Esophagus muscularis mucosa (tissue), 4 donors: Measurements from ENCODE around the gene TAS2R40. TPM values are rescaled to one million over a fixed set of nuclear protein-coding genes. Genes with fewer than 3 reads are reported as not detected.
"Not testable (repeated sequence)": the region's sequence is repeated elsewhere in the genome, so short reads cannot be mapped to it uniquely, and the experiment has no call there.

Experiments used
- DNase-seq: peaks from one replicate; pipeline ENCODE4 v3.0.0-alpha.2; 2017; ENCODE audit errors: extremely low spot score
- H3K27ac ChIP-seq, 4 donors: fragments of 200-600 bp; sonication (generic); replicated peaks in 1 of 4; 1 replicate in 3 of 4; 2 replicates in 1 of 4; pipeline ENCODE4 v1.5.1; 2016 to 2019; ENCODE audit warnings: mild to moderate bottlenecking in 1 of 4
- H3K27me3 ChIP-seq, 4 donors: fragments of 200-600 bp; sonication (generic); one replicate each; pipeline versions ENCODE4 v1.5.1 to v1.6.0; 2016 to 2019
- H3K36me3 ChIP-seq, 4 donors: fragments of 200-600 bp; sonication (generic); one replicate each; pipeline ENCODE4 v1.5.1; 2016 to 2019
- H3K4me1 ChIP-seq, 4 donors: fragments of 200-600 bp; sonication (generic); one replicate each; pipeline ENCODE4 v1.5.1; 2016 to 2019
- H3K4me3 ChIP-seq, 4 donors: fragments of 200-600 bp; sonication (generic); 1 replicate in 2 of 4; 2 replicates in 2 of 4; pipeline ENCODE4 v1.5.1; 2016 to 2019; ENCODE audit warnings: mild to moderate bottlenecking in 4 of 4, moderate library complexity in 1 of 4
- H3K9me3 ChIP-seq, 4 donors: fragments of 200-600 bp; sonication (generic); 1 replicate in 3 of 4; 2 replicates in 1 of 4; pipeline ENCODE4 v1.5.1; 2016 to 2019
- CTCF ChIP-seq, 3 experiments: fragments of 200-600 bp in 2 of 3; fragments of 450-650 bp in 1 of 3; sonication (generic) in 2 of 3; IDR thresholded peaks; one replicate each; pipeline ENCODE4 v1.5.1; 2017 to 2019; ENCODE audit warnings: antibody characterized with exemption in 3 of 3, mild to moderate bottlenecking in 2 of 3, moderate library complexity in 1 of 3
- EP300 ChIP-seq: sonication (generic); formaldehyde crosslinking; IDR thresholded peaks from one replicate; pipeline ENCODE4 v1.6.1; 2017; ENCODE audit warnings: antibody characterized with exemption
- POLR2A ChIP-seq: fragments of 450-650 bp; IDR thresholded peaks from one replicate; pipeline ENCODE4 v1.6.1; 2017; ENCODE audit warnings: antibody characterized with exemption, moderate library complexity, mild to moderate bottlenecking, low read depth
- POLR2AphosphoS5 ChIP-seq, 2 donors: sonication (generic); formaldehyde crosslinking; IDR thresholded peaks; one replicate each; pipeline ENCODE4 v1.6.1; 2017; ENCODE audit warnings: antibody characterized with exemption in 2 of 2
- WGBS: methylation state at CpG from one replicate; pipeline ENCODE4 v1.1.5; 2018; 5-methylcytosine and 5-hydroxymethylcytosine counted together
- intact Hi-C: fragments of 100-400 bp; cut with DNase I; formaldehyde crosslinking; loops from one replicate; pipeline ENCODE4 v1.15.1; 2023
- total RNA-seq, 4 donors: library from RNA; depleted of rRNA; stranded (reverse); fragments of >200 nt; gene quantifications; one replicate each; pipeline versions ENCODE4 v1.1.0 to v1.2.1, GENCODE V29; 2016

Gene TAS2R40
- not detected for total RNA-seq

GRCh38 chr7:143221737-143222136, at the start of gene TAS2R40:
Gene TAS2R40 (plus strand): TSS chr7:143222037. CDS start chr7:143222079, 42 bp downstream.
- Histone ChIP-seq H3K36me3 (no peaks in the 10 kb centered on the region), H3K27me3 (peaks cover 0 to 2% (median 0%) of the 10 kb centered on the region in 4 donors), H3K27ac (no peak within 1 kb of the TSS), H3K9me3 (no peaks in the 10 kb centered on the region), H3K4me3 (no peak within 1 kb of the TSS), H3K4me1 (no peaks in the 10 kb centered on the region)
- intact Hi-C loops: no loop called here
- WGBS: 96% methylated on average over 3 of the region's 3 CpGs
- DNase-seq: no peak
- TF ChIP-seq CTCF (IDR thresholded peaks at IDR 0.05) (no peak), POLR2A (no peak)

GRCh38 chr7:143172354-143172753, 49.5 kb upstream of the TAS2R40 start:
- intact Hi-C loops: no loop called here
- TF ChIP-seq POLR2AphosphoS5 (IDR thresholded peaks at IDR 0.05) (no peak), POLR2A (no peak), EP300 (no peak)
- Histone ChIP-seq H3K27ac (no peak overlapping the region), H3K36me3 (no peaks in the 10 kb centered on the region), H3K27me3 (no peaks in the 10 kb centered on the region), H3K4me3 (peak overlapping the region in 1 of 4 donors; percentile 3), H3K4me1 (peaks cover 0 to 13% (median 6%) of the 10 kb centered on the region in 4 donors), H3K9me3 (no peaks in the 10 kb centered on the region)
- no peak for DNase-seq
- WGBS: 44% methylated on average over 4 of the region's 4 CpGs

DNA sequence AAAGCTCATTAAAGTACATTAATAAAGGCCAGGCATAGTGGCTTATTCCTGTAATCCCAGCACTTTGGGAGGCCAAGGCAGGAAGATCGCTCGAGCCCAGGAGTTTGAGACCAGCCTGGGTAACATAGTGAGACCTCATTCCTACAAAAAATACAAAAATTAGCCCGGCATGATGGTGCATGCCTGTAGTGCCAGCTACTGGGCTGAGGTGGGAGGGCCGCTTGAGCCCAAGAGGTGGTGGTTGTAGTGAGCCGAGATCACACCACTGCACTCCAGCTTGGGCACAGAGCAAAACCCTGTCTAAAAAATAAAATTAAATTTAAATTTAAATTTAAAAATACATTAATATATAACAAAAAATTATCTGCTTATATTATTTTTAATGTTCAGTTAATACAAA, 45.7 kb upstream of the TAS2R40 start:
- Histone ChIP-seq H3K27ac (no peak overlapping the region), H3K4me3 (no peak overlapping the region), H3K36me3 (no peaks in the 10 kb centered on the region), H3K9me3 (peaks cover 0 to 21% (median 7%) of the 10 kb centered on the region in 4 donors), H3K4me1 (peaks cover 0 to 13% (median 6%) of the 10 kb centered on the region in 4 donors), H3K27me3 (no peaks in the 10 kb centered on the region)
- WGBS: 87% methylated on average over 5 of the region's 5 CpGs
- intact Hi-C loops: no loop called here
- TF ChIP-seq CTCF (IDR thresholded peaks at IDR 0.05) (no peak), EP300 (no peak), POLR2AphosphoS5 (IDR thresholded peaks at IDR 0.05) (no peak), POLR2A (no peak)
- no peak for DNase-seq

- intact Hi-C loops: no loop called here
- no peaks in the 10 kb centered on the region for H3K27me3 ChIP-seq
- no peaks in the 10 kb centered on the region for H3K36me3 ChIP-seq
These were observed 44.3 kb upstream of the TAS2R40 start for GRCh38 chr7:143177374-143178119.

DNA sequence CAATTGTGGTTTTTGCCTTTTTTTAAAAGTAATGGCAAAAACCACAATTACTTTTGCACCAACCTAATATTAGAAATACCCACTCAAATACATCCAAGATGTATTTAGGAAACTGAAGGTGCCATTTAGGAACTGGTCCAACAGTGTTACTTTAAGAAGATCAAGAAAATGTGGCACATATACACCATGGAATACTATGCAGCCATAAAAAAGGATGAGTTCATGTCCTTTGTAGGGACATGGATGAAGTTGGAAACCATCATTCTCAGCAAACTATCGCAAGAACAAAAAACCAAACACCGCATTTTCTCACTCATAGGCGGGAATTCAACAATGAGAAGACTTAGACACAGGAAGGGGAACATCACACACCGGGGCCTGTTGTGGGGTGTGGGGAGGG, 41.1 kb upstream of the TAS2R40 start:
- WGBS: 92% methylated on average over 4 of the region's 4 CpGs
- H3K4me1 ChIP-seq, H3K27me3 ChIP-seq, intact Hi-C loops, H3K36me3 ChIP-seq, DNase-seq, H3K4me3 ChIP-seq, H3K27ac ChIP-seq: not testable (repeated sequence)
- peaks cover 0 to 21% (median 7%) of the 10 kb centered on the region in 4 donors for H3K9me3 ChIP-seq

More at GRCh38 chr7:143177374-143178119, 44.3 kb upstream of the TAS2R40 start:
- WGBS: 79% methylated on average over 2 of the region's 2 CpGs
- Histone ChIP-seq H3K4me1 (peaks cover 0 to 2% (median under 1%) of the 10 kb centered on the region in 4 donors), H3K27ac (no peak overlapping the region), H3K9me3 (peaks cover 0 to 21% (median 7%) of the 10 kb centered on the region in 4 donors), H3K4me3 (no peak overlapping the region)
- TF ChIP-seq POLR2A (no peak), CTCF (IDR thresholded peaks at IDR 0.05) (no peak), EP300 (no peak), POLR2AphosphoS5 (IDR thresholded peaks at IDR 0.05) (no peak)
- no peak for DNase-seq

- WGBS: 71% methylated on average over 2 of the region's 2 CpGs
These were observed 40.5 kb upstream of the TAS2R40 start for GRCh38 chr7:143181349-143181748.

More at GRCh38 chr7:143181349-143181748, 40.5 kb upstream of the TAS2R40 start:
- Histone ChIP-seq H3K4me1 (no peaks in the 10 kb centered on the region), H3K9me3 (peaks cover 0 to 21% (median 7%) of the 10 kb centered on the region in 4 donors), H3K27me3 (no peaks in the 10 kb centered on the region), H3K27ac (no peak overlapping the region), H3K36me3 (no peaks in the 10 kb centered on the region), H3K4me3 (no peak overlapping the region)
- intact Hi-C loops: no loop called here
- DNase-seq: no peak
- TF ChIP-seq POLR2AphosphoS5 (IDR thresholded peaks at IDR 0.05) (no peak), CTCF (IDR thresholded peaks at IDR 0.05) (no peak), EP300 (no peak), POLR2A (no peak)
